Neural progenitor cell (in vitro differentiated cells): Measurements from ENCODE around the gene CLEC7A.

Source experiments
- EZH2phosphoT487 ChIP-seq: fragments of 200-600 bp; sonication (generic); IDR thresholded peaks from 2 replicates; pipeline ENCODE4 v1.6.1; 2017; ENCODE audit warnings: antibody characterized with exemption
- TF ChIP-seq, protein P1 (sequence below): fragments of 200-600 bp; sonication (generic); IDR thresholded peaks from 2 replicates; pipeline ENCODE4 v1.5.1; 2017; ENCODE audit warnings: antibody characterized with exemption, mild to moderate bottlenecking

DNA sequence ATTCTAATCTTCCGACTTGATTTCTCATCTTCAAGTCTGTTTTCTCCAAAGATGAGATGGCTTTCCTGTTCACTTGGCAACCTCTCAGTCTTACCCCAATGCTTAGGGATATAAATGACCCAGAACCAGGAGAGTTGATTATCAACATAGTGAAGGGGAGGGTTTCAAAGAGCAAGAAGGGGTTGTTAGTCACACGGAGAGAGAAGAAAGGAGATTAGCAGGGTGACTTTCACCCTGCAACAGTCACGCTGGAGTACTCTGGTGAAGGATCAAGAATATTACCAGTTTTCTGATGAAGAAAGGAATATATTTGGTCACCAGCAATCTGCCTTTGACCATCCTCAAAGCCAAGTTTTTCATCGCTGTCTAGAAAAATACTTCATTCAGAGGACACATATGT, 48.8 kb upstream of the CLEC7A start, which contains the start of gene TMEM52B:
- no peak for TF ChIP-seq EZH2phosphoT487
- TF ChIP-seq, protein P1, sequence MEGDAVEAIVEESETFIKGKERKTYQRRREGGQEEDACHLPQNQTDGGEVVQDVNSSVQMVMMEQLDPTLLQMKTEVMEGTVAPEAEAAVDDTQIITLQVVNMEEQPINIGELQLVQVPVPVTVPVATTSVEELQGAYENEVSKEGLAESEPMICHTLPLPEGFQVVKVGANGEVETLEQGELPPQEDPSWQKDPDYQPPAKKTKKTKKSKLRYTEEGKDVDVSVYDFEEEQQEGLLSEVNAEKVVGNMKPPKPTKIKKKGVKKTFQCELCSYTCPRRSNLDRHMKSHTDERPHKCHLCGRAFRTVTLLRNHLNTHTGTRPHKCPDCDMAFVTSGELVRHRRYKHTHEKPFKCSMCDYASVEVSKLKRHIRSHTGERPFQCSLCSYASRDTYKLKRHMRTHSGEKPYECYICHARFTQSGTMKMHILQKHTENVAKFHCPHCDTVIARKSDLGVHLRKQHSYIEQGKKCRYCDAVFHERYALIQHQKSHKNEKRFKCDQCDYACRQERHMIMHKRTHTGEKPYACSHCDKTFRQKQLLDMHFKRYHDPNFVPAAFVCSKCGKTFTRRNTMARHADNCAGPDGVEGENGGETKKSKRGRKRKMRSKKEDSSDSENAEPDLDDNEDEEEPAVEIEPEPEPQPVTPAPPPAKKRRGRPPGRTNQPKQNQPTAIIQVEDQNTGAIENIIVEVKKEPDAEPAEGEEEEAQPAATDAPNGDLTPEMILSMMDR, result no peak
